Rectal smooth muscle tissue (tissue), 1 donor: ENCODE data around the gene ZNF736.
A peak's percentile ranks its signal among the peaks of the same experiment; 100 is the strongest.
"Not testable (repeated sequence)": the region's sequence is repeated elsewhere in the genome, so short reads cannot be mapped to it uniquely, and the experiment has no call there.

Experiments
- H3K27ac ChIP-seq: one replicate; pipeline ENCODE4 v1.7.0; 2013; ENCODE audit warnings: low read depth, low read length, inconsistent platforms
- H3K27me3 ChIP-seq: one replicate; pipeline ENCODE4 v1.7.0; 2013; ENCODE audit warnings: low read length; ENCODE audit not compliant: control insufficient read depth, insufficient read depth
- H3K36me3 ChIP-seq: one replicate; pipeline ENCODE4 v1.7.0; 2013; ENCODE audit warnings: low read length; ENCODE audit not compliant: control insufficient read depth, insufficient read depth
- H3K4me1 ChIP-seq: one replicate; pipeline ENCODE4 v1.7.0; 2013; ENCODE audit warnings: low read length; ENCODE audit not compliant: control insufficient read depth, insufficient read depth
- H3K4me3 ChIP-seq: one replicate; pipeline ENCODE4 v1.7.0; 2013; ENCODE audit warnings: low read length
- H3K9ac ChIP-seq: one replicate; pipeline ENCODE4 v1.7.0; 2013; ENCODE audit warnings: low read length

Gene ZNF736

DNA sequence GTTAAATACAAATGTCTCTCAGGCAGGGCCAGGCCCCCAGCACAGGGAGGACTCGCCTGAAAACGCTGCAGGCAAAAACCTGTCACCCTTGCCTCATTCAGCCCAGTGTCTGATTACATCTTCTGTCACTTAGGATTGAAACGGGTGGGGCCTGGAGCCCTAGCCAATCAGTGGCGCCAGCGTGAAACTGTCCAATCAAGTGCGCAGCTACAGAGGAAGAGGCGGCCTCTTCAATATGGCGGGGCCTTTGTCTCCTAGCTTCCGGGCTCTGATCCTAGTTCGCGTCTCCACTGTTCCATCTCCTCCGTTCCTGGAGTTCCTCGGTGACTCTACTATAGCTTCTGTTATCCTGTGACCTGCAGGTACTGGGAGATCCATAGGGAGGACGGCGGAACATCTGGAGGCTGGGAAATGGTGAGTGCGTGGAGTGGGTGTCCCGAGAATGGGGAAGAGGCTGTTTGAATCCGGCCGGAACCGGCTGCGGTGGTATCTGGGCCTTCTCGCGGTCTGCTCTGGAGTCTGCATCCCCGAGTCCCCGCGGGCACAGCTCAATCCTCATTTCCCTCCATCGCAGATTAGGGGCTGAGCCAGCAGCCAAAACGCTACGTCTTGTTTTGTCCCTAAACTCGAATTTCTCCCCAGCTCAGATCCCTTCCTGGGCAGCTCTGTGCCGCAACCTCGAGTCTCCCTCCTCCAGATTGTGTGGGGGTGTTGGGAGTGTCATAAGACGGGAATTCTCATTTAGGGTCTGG is at the start of gene ZNF736:
TSS of gene ZNF736 (plus strand) at position 222 of the 752 bp plus-strand sequence. CDS start at position 412, 190 bp downstream.
- Histone ChIP-seq H3K27ac (peak within 1 kb of the TSS; percentile 70), H3K4me3 (peak within 1 kb of the TSS; percentile 94), H3K9ac (peak within 1 kb of the TSS; percentile 84), H3K27me3 (no peaks in the 10 kb centered on the region), H3K4me1 (peaks cover 6% of the 10 kb centered on the region), H3K36me3 (no peaks in the 10 kb centered on the region)

DNA sequence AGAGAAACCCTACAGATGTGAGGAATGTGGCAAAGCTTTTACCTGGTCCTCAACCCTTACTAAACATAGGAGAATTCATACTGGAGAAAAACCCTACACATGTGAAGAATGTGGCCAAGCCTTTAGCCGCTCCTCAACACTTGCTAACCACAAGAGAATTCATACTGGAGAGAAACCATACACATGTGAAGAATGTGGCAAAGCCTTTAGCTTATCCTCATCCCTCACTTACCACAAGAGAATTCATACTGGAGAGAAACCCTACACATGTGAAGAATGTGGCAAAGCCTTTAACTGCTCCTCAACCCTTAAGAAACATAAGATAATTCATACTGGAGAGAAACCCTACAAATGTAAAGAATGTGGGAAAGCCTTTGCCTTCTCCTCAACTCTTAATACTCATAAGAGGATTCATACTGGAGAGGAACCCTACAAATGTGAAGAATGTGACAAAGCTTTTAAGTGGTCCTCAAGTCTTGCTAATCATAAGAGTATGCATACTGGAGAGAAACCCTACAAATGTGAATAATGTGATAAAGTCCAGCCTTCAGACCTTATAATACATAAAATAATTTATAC is 47.3 kb upstream of the ZNF736 start:
- no peak overlapping the region for H3K9ac ChIP-seq

DNA sequence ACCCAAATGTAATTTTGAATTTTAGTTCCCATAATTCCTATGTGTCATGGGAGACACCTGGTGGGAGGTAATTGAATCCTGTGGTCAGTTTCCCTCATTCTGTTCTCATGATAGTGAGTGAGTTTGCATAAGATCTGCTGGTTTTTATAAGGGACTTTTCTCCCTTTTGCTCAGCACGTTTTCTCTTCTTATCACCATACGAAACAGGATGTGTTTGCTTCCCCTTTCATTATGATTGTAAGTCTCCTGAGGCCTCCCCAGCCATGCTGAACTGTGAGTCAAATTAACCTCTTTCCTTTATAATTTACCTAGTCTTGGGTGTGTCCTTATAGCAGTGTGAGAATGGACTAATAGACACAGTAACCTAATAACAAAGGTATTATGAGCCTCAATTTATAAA is 36.1 kb upstream of the ZNF736 start:
- Histone ChIP-seq H3K4me1 (no peaks in the 10 kb centered on the region), H3K9ac (no peak overlapping the region), H3K4me3 (no peak overlapping the region)

More for the DNA sequence above, 47.3 kb upstream of the ZNF736 start:
- Histone ChIP-seq H3K27me3 (no peaks in the 10 kb centered on the region), H3K4me3 (no peak overlapping the region), H3K4me1 (no peaks in the 10 kb centered on the region), H3K27ac (no peak overlapping the region), H3K36me3 (no peaks in the 10 kb centered on the region)

DNA sequence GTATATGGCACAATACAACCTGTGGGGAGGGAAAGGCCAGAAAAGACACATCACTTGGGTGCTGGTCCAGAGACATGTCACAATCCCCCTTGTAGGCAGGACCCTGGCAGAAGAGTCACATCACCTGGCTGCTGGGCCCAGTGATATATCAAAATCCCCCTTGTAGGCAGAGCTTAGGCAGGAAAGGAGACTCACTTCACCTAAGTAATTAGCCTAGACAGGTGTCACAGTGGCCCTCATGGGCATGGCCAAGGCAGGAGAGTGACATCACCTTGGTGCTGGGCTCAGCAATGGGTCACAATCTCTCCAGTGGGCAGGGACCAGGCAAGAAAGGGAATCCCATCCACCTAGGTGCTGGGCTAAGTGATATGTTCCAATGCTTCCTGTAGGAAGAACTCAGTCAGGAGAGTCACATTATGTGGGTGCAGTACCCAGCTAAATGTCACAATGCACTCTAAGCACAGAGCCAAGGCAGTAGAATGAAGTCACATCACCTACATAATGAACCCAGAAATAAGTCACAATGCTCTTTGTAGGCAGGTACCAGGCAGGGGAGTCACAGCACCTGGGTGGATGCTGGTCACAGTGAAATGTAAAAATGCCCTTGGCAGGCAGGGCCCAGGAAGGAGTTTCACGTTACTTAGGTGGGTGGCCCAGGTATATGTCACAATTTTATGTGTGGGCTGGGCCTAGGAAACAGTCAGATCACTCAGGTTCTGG is 18.9 kb upstream of the ZNF736 start:
- H3K27ac ChIP-seq, result no peak overlapping the region
- no peaks in the 10 kb centered on the region for H3K36me3 ChIP-seq

More for the DNA sequence above, 36.1 kb upstream of the ZNF736 start:
- Histone ChIP-seq H3K36me3 (no peaks in the 10 kb centered on the region), H3K27me3 (no peaks in the 10 kb centered on the region), H3K27ac (no peak overlapping the region)

DNA sequence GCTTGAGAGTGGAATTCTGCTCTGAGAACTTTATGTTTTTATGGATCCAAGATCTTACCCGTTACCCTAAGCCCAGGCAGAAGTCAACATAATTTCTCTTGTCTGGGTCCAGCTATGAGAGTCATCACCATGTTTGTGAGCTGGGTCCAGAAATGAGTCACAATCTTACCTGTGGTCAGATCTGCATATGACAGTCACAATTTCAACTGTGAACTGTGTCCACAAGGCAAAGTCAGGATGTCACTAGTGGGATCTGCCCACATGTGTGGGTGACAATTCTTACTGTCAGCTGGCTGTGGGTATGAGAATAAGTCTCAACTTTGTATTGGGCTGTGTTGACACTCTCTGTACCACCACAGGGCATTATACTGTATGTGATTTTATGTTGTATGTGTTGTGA is 16.3 kb upstream of the ZNF736 start:
- not testable (repeated sequence) for H3K4me3 ChIP-seq, H3K27me3 ChIP-seq, H3K36me3 ChIP-seq, H3K9ac ChIP-seq, H3K4me1 ChIP-seq, H3K27ac ChIP-seq

More for the DNA sequence above, 18.9 kb upstream of the ZNF736 start:
- Histone ChIP-seq H3K27me3 (no peaks in the 10 kb centered on the region), H3K4me3 (no peak overlapping the region), H3K9ac (no peak overlapping the region), H3K4me1 (no peaks in the 10 kb centered on the region)

DNA sequence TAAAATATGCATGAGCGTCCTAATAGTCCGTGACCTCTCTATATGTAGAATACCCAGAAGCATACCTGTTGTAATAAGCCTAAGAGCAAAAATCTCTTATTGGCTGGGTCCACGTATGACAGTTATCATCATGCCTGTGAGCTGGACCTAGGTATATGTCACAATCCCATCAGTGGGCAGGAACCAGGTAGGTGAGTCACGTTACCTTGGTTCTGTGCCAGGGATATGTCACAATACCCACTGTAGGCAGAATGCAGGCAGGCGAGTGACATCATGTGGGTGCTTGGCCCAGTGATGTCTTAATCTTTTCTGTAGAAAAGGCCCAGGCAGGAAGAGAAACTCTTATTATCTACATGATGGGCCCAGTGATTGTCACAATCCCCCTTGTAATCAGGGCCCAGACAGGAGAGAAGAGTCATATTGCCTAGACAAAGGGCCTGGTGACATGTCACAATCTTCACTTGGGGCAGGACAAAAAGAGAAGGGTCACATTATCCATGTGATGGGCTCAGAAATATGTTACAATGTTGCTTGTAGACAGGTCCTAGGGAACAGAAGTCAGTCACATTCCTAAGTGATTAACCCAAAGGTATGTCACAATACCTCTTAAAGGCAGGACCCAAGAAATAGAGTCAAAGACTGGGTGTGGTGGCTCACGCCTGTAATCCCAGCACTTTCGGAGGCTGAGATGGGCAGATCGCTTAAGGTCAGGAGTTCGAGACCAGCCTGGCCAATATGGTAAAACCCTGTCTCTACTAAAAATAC is 12.9 kb upstream of the ZNF736 start:
- Histone ChIP-seq H3K36me3 (no peaks in the 10 kb centered on the region), H3K9ac (no peak overlapping the region), H3K27ac (no peak overlapping the region), H3K27me3 (no peaks in the 10 kb centered on the region), H3K4me1 (no peaks in the 10 kb centered on the region), H3K4me3 (no peak overlapping the region)

DNA sequence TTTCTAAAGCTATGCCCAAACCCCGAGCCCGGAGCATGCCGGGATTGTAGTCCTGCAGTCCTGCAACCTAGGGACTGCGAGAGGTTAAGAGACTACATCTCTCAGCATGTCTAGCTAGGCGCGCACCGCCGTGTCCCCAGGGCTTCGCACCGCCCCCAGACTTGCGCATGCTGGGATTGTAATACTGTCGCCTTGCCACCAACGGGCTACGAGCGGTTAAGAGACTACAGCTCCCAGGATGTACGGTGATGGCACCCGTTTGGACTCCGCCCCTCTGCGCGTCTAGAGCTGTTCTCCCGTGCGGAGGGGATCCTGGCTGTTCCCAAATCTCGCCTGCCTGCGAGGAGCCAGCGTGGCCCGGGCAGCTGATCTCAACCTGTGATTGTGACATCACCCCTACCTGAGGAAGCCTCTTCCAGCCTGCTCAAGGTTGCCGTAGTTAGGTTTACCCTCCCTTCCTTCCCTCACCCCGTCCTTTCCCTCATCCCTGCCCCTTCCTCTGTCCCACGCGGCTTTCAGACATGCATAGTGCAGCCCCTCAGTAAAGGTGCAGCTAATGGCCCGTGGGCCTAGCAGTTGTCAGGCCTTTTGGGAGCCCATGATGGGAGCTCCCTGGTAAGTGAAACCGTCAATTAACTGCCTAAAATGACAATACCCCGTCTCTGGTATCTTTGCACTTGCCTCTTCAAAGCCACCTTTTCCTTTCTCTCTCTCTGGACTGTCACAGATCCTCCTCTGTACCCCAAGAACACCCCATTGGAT is 6.3 kb upstream of the ZNF736 start:
- Histone ChIP-seq H3K36me3 (no peaks in the 10 kb centered on the region), H3K4me3 (peak overlapping the region; percentile 89), H3K27ac (peak overlapping the region; percentile 83), H3K27me3 (no peaks in the 10 kb centered on the region), H3K4me1 (peaks cover 2% of the 10 kb centered on the region), H3K9ac (peak overlapping the region; percentile 70)

DNA sequence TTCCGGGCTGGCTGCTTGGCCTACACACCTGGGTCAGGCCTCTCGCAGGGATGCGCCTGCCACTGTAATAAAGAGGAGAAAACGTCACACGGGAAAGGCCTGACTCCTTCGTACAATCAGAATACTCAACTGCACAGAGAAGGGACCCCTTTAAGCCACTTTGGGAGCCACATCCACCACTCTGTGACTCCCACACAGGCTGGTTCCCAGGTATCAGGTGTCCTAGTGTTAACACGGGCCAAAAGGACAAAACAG is 5.8 kb upstream of the ZNF736 start:
- H3K4me3 ChIP-seq, result peak overlapping the region; percentile 89
- peaks cover 2% of the 10 kb centered on the region for H3K4me1 ChIP-seq
- H3K36me3 ChIP-seq, result no peaks in the 10 kb centered on the region
- no peaks in the 10 kb centered on the region for H3K27me3 ChIP-seq
- peak overlapping the region; percentile 83 for H3K27ac ChIP-seq
- no peak overlapping the region for H3K9ac ChIP-seq

DNA sequence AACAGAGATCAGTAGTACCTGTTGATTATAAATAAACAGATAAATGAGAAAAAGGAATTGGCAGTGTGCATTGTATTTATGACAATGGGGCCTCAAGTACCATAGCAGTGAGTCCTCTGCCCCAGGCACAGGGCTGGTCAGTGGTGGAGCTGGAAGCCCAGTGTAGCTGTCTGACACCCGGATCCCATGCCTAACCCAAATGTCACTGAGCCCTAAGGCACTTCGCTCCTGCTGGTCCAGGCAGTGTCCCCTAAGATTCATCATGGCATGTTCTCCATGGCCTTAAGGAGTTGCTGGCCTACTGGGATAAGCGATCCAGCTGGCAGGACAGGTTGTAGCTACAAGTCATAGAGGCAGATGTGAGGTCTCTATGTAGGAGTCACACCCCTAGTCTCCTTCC is 3.3 kb upstream of the ZNF736 start:
- Histone ChIP-seq H3K36me3 (no peaks in the 10 kb centered on the region), H3K27ac (no peak overlapping the region), H3K27me3 (no peaks in the 10 kb centered on the region), H3K4me3 (no peak overlapping the region), H3K9ac (no peak overlapping the region), H3K4me1 (peaks cover 8% of the 10 kb centered on the region)

DNA sequence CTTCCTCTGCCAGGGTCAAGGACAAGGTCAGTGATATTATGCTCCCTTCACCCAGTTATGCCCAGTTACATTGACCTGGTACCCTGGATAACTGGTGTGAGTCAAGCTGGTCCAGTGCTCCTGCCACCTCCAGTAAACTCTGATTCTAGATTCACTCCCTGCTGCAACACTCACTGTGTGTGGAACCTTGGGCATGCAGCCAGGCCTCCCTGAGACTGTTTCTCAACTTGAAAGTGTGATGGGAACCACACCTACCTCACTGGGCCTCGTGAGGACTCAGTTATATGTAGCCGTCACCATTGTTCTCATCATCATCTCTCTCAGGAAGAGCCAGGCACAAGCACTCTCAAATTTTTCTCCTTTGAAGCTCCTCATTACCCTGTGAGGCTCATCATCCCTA is 935 bp upstream of the ZNF736 start:
- Histone ChIP-seq H3K9ac (no peak overlapping the region), H3K4me1 (peaks cover 6% of the 10 kb centered on the region), H3K36me3 (no peaks in the 10 kb centered on the region), H3K4me3 (no peak overlapping the region), H3K27ac (no peak overlapping the region), H3K27me3 (no peaks in the 10 kb centered on the region)

DNA sequence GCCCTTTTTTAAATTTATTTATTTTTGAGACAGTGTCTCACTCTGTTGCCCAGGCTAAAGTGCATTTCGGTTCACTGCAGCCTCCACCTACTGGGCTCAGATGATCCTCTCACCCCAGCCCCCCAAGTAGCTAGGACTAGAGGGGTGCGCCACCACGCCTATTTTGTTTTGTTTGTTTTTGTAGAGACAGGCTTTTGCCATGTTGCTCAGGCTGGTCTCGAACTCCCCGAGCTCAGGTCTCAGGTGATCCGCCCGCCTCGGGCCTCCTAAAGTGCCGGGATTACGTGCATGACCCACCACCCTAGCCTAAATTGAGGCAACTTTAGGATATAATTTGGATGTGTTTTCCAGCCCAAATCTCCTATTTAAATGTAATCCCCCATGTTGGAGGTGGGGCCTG is 805 bp downstream of the ZNF736 start:
- no peaks in the 10 kb centered on the region for H3K36me3 ChIP-seq
- peak overlapping the region; percentile 94 for H3K4me3 ChIP-seq
- H3K9ac ChIP-seq, result peak overlapping the region; percentile 84
- no peaks in the 10 kb centered on the region for H3K27me3 ChIP-seq
- H3K27ac ChIP-seq, result no peak overlapping the region
- H3K4me1 ChIP-seq, result peaks cover 6% of the 10 kb centered on the region
